Mesenteric fat pad (tissue), 1 donor: Measurements from ENCODE around the gene SNX6. TPM values are rescaled to one million over a fixed set of nuclear protein-coding genes. Genes with fewer than 3 reads are reported as not detected.
A peak's percentile ranks its signal among the peaks of the same experiment; 100 is the strongest.
"Not testable (repeated sequence)": the region's sequence is repeated elsewhere in the genome, so short reads cannot be mapped to it uniquely, and the experiment has no call there.

Experiments used
- DNase-seq: peaks from one replicate; pipeline ENCODE4 v3.0.0-alpha.2; 2020; ENCODE audit warnings: low spot score
- total RNA-seq: library from RNA; stranded (reverse); fragmentation: NEBNext Ultra II Directional; extraction: Animal tissue kit (Norgen Biotek cat#: 25700); gene quantifications from one replicate; pipeline ENCODE4 v1.2.1, GENCODE V29; 2021
- donor health status: DM: yes; HTN: yes; CAD: no.

SNX6 gene
- total RNA-seq, 1 donor from 2014 or later = 97.4 TPM

GRCh38 chr14:34640826-34641225 lies 10.9 kb upstream of the SNX6 start:
- DNase-seq = no peak

GRCh38 chr14:34634360-34634771 lies 4.4 kb upstream of the SNX6 start:
- DNase-seq = not testable (repeated sequence)

DNA sequence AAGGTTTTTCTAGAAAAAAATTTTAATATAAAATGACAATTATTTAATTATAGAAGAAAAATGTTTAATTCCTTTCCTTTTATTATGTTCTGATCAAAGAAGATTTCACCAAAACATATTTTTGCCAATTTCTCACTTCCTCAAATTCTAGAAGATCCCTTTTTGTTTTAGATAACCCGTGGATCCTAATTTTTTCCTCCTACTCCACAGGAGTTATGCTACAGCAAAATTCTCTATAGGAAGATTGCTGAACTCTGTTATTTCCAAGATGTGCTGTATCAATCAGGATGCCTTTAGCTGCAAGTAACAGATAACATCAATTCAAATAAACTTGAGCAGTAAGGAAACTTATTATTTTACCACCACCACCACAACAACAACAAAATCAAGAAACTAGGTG lies 3.8 kb upstream of the SNX6 start:
- no peak for DNase-seq

GRCh38 chr14:34632411-34632978 lies 2.5 kb upstream of the SNX6 start:
- no peak for DNase-seq

DNA sequence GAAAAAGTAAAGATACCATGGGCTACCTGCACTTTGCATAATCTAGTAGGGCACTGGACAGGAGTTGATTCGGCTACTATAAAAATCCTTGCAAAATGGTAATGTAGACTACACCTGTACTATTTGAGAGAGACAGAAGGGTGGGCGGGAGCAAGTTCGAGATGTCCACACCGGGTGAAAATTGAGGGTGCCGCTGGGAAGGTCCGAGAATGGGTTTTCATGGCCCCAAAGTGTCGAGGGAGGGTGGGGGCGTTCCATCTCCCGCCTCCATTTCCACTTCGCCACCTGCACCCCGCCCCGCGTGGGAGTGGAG lies 648 bp downstream of the SNX6 start:
- DNase-seq = no peak

GRCh38 chr14:34628681-34629135 lies 1.2 kb downstream of the SNX6 start:
- DNase-seq = no peak

DNA sequence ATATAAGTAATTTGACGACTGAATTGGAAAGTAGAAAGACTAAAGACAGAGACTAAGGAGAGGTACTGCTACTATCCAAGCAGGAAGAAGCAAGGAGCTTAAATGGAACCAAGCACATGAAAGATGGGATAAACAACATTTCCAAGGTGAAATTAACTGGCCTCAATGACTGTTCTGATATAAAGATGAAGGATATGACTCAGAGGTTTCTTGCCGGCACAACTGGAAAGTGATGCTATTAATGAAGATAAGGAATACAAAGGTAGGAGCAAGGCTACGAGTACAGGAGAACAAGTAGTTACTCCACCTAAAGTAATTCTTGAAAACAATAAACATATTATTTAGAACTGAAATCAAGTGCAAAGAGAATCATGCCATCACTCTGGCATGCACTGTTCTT lies 6.4 kb downstream of the SNX6 start:
- no peak for DNase-seq

DNA sequence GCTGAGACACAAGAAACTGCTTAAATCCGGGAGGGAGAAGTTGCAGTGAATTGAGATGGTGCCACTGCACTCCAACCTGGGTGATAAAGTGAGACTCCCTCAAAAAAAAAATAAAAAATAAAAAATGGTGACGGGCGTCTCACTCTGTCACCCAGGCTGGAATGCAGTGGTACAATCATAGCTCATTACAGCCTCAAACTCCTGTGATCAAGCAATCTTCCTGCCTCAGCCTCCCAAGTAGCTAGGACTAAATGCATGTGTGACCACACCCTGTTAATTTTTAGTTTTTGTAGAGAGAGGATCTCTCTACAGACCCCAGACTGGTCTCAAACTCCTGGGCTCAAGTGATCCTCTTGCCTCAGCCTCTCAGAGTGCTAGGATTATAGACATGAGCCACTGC lies 9.1 kb downstream of the SNX6 start:
- no peak for DNase-seq

GRCh38 chr14:34620115-34620514 lies 9.8 kb downstream of the SNX6 start:
- DNase-seq = peak; percentile 28

DNA sequence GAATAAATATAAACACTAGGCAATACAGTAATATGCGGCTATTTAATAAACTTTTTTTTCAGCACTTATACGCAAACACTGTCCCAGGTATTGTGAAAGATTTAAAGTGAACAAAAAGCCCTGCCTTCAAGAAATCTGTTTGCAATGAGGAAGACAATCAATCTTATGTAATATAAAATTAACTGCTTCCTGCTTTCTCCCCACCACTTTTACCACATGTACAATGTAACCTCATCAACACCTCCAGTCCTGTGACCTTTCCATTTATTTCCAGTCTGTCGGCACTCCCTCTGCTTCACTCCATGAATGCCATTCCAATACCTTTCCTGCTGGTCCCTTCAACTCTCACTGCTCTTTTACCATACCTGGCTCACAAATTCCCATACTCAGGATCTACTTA lies 10.5 kb downstream of the SNX6 start:
- DNase-seq = no peak

GRCh38 chr14:34616360-34616759 lies 13.6 kb downstream of the SNX6 start:
- no peak for DNase-seq

DNA sequence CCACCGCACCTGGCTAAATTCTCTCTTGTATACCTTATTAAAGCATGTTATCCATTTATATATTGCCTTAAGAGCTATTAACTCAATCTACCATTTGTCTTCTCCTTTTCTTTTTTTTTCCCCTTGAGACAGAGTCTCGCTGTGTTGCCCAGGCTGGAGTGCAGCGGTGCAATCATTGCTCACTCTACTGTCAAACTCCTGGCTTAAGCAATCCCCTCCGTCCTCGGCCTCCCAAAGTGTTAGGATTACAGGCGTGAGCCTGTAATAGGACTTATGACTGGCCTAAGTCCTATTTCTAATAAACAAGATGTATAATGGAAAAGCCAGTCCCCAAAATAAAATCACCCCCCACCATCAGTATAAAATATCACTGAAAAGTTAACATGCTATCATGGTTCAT lies 14.4 kb downstream of the SNX6 start:
- DNase-seq = no peak

DNA sequence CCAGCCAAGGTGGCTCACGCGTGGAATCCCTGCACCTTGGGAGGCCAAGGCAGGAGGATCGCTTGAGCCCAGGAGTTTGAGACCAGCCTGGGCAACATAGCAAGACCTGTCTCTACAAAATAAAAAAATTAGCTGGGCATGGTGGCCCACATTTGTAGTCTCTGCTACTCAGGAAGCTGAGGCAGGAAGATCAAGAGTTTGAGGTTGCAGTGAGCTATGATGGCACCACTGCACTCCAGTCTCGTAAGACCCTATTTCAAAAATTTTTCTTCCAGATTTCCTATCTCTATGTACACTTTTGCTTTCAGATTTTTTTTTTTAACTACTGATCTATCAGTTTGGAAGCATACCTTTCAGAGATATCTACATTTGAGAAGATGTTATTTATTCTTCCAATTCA lies 15.3 kb downstream of the SNX6 start:
- peak; percentile 26 for DNase-seq

GRCh38 chr14:34610101-34610500 lies 19.8 kb downstream of the SNX6 start:
- no peak for DNase-seq

- DNase-seq = no peak
Measured at GRCh38 chr14:34605461-34605860, 24.5 kb downstream of the SNX6 start.

DNA sequence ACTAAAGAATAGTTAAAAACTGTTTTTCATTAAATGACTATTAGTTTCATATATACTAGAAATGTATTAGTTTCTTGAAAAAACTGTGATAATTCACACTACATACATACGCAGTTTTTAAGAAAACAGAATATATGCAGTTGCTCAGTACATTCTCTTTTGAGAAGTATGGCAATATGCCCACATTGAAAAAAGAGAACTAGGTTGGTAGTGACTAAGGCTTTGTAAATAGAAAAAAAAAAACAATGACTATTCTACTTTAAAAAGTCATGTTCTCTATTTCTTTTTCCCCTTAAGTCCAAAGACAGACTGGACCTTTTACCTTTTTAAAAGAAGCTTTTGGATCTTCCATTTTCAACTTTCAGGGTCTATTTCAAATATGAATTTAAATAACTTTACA lies 25.0 kb downstream of the SNX6 start:
- no peak for DNase-seq

DNA sequence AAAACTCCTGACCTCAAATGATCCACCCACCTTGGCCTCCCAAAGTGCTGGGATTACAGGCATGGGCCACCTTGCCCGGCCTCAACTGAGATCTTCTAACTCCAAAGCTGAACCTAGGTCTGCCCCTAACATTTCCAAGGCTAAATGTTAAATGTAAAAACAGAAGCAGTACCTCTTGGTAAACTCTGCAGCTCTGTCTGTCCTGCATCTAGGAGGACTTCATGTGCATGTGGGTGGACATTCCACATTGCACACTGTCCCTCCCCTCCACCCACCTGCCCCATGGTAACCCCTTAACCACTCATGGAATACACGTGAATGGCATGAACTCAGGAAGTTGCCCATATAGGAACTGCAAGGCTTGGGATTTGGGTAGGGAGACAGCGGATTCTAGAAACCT lies 33.1 kb downstream of the SNX6 start:
- peak; percentile 2 for DNase-seq

DNA sequence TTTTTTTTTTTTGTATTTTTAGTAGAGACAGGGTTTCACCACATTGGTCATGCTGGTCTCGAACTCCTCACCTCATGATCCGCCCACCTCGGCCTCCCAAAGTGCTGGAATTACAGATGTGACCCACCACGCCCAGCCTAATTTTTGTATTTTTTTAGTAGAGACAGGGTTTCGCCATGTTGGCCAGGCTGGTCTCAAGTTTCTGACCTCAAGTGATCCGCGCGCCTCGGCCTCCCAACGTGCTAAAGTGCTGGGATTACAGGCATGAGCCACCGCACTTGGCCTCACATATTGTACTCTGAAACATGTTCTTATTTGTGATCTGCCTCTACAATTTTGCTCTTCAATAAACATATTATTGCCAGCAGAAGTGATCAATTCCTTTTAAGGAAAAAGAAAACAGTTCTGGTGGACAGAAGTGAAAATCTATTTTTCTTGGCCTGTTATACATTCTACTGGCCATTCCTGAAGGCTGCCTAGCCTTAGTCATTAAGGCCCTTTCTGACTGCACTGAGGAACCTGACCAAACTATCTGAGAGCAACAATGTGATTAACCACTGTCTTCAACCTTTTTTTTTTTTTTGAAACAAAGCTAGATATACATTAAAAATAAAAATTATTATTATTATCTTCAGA lies 36.1 kb downstream of the SNX6 start:
- peak; percentile 47 for DNase-seq

GRCh38 chr14:34592623-34593022 lies 37.3 kb downstream of the SNX6 start:
- no peak for DNase-seq

GRCh38 chr14:34583525-34583924 lies 46.4 kb downstream of the SNX6 start:
- DNase-seq = peak; percentile 3

- DNase-seq = peak; percentile 71
Measured at GRCh38 chr14:34582117-34582680, 47.7 kb downstream of the SNX6 start.

DNA sequence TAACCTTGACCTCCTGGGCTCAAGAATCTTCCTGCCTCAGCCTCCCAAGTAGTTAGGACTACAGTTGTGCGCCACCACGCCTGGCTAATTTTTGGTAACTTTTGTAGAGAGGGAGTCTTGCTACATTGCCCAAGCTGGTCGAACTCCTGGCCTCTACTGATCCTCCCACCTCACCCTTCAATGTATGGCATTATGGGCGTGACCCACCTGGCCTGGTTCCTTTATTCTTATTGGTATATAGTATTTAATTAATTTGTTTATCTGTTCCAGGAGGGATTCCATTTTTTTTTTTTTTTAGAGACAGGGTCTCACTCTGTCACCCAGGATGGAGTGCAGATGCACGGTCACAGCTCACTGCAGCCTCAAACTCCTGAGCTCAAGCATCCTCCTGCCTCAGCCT lies 49.6 kb downstream of the SNX6 start:
- no peak for DNase-seq

GRCh38 chr14:34571771-34572170 lies 58.2 kb downstream of the SNX6 start:
- no peak for DNase-seq
